GM12892 (cell line): ENCODE data around the gene SHANK3.
A peak's percentile ranks its signal among the peaks of the same experiment; 100 is the strongest.

Experiments
- DNase-seq: peaks from one replicate; pipeline ENCODE4 v3.0.0; 2011; ENCODE audit not compliant: insufficient read length
- FAIRE-seq: peaks from 2 replicates; lab custom pipeline; 2011; peaks lifted over from hg19 to GRCh38; lab: Jason Lieb, UNC
- POLR2A ChIP-seq: IDR thresholded peaks from 2 replicates; pipeline ENCODE4 v1.6.1; 2011; ENCODE audit warnings: low read depth, low read length, control low read depth
- POLR2AphosphoS5 ChIP-seq: IDR thresholded peaks from 2 replicates; pipeline ENCODE4 v1.6.1; 2011; ENCODE audit warnings: low read depth, low read length, control low read depth
- TAF1 ChIP-seq: IDR thresholded peaks from 2 replicates; pipeline ENCODE4 v1.6.1; 2011; ENCODE audit warnings: low read depth, mild to moderate bottlenecking, control low read depth, low read length, borderline replicate concordance

SHANK3 gene

DNA sequence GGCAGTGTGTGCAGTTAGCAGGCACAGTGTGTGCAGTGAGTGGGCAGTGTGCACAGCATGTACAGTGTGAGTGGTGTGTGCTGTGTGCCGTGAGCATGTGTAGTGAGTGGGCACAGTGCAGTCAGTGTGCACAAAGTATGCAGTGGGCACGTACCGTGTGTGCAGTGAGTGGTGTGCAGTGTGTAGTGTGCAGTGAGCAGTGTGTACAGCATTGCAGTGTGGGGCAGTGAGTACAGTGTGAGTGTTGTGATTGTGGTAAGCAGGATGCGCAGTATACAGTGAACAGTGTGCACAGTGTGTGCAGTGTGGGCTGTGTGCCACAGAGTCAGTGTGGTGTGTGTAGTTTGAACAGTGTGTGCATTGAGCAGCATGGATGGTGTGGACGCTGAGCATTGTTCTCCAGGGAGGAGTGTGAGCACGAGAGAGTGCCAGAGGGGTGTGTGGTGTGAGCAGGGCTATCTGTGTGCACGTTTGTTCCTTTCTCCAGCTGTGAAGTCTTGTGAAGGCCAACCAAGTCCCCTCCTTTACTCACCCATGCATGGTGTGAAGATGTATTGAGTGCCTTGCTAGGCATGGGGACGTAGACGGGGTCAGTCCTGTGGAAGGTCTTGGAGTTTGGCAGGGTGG, 3.0 kb downstream of the SHANK3 start:
- TF ChIP-seq POLR2A (no peak), POLR2AphosphoS5 (no peak), TAF1 (no peak)
- no peak for FAIRE-seq
- no peak for DNase-seq

- DNase-seq = no peak
- no peak for FAIRE-seq
- TF ChIP-seq POLR2A = no peak
- TF ChIP-seq POLR2AphosphoS5 = no peak
- no peak for TF ChIP-seq TAF1
Measured at GRCh38 chr22:50676180-50676636, 3.6 kb downstream of the SHANK3 start.

- no peak for FAIRE-seq
- no peak for DNase-seq
- TF ChIP-seq TAF1 (no peak), POLR2A (no peak), POLR2AphosphoS5 (no peak)
Measured at GRCh38 chr22:50676661-50677492, 4.3 kb downstream of the SHANK3 start.

DNA sequence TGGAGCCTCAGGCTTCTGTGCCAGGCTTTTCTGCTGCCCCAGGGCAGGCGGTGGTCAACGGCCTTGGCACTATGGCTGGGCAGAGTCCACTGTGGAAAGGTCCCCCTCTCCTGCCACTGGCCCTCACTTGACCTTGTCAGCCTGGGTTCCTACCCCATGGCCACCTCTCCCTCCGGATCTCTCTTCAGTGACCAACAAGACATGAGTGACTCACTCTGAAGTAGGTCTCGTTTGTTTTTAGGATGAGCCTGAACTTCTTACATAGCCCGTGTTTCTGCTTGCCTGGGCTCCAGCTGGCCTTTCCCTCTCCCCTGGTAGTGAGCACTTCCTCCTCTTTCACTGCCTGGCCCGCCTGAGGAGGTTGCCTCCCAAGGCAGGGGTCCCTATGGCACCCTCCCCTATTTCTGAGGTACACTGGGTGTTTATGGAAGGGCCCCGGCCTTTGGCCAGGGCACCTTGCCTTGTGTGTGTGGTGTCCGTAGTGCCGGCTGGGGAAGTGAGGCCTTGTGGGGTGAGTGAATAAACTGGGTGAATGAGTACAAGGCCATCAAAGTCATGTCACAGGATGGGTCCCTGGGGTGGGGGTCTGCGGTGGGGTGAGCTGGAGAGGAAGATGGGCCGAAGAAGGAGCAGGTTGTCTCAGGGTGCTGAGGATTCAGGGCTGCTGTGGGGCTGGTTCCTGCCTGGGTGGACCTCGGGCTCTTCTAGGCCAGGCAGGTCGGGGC, 5.0 kb downstream of the SHANK3 start:
- FAIRE-seq (no peak), DNase-seq (no peak)
- TF ChIP-seq TAF1 = no peak
- TF ChIP-seq POLR2AphosphoS5 = no peak
- TF ChIP-seq POLR2A = no peak

DNA sequence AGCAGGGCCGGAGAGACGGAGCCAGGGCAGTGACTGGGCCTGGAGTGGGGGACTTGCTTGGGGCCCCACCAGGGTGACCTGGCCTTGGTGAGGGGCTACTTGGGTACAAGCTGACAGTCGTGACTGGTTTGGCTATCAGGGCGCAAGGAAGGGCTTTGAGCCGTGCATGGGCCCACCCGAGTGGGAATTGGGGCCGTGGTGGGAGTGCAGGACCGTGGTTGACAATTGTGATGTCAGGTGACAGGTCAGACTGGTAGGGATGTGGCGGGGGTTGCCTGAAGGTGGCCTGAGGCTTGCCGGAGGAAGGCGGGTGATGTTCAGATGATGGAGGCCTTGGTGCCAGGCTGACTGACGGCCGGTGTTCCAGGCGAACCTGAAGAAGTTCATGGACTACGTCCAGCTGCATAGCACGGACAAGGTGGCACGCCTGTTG, 5.6 kb downstream of the SHANK3 start:
- FAIRE-seq = no peak
- TF ChIP-seq TAF1 (no peak), POLR2AphosphoS5 (no peak), POLR2A (no peak)
- no peak for DNase-seq

DNA sequence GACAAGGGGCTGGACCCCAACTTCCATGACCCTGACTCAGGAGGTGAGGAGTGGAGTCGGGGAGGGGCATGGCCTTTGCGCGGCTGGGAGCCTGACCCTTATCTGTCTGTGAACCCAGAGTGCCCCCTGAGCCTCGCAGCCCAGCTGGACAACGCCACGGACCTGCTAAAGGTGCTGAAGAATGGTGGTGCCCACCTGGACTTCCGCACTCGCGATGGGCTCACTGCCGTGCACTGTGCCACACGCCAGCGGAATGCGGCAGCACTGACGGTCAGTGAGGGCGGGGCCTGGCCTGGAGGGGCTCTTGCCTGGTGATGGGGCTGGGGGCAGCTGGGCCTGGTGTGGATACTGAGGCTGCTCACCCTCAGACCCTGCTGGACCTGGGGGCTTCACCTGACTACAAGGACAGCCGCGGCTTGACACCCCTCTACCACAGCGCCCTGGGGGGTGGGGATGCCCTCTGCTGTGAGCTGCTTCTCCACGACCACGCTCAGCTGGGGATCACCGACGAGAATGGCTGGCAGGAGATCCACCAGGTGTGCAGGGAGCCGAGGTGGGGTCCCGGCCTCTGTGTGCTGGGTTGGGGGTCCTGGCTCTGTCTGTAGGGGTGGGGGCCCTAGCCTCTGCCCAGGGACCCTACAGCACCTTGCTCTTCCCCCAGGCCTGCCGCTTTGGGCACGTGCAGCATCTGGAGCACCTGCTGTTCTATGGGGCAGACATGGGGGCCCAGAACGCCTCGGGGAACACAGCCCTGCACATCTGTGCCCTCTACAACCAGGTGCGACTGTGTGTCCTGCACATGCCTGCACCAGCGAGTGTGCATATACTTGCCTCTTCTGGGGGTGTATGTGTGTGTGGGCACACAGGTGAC, 6.3 kb downstream of the SHANK3 start:
- no peak for TF ChIP-seq POLR2A
- no peak for TF ChIP-seq POLR2AphosphoS5
- no peak for TF ChIP-seq TAF1
- DNase-seq = no peak
- no peak for FAIRE-seq

- DNase-seq (peak; percentile 44), FAIRE-seq (no peak)
- TF ChIP-seq TAF1 (no peak), POLR2AphosphoS5 (no peak), POLR2A (no peak)
Measured at GRCh38 chr22:50683086-50683993, 10.7 kb downstream of the SHANK3 start.

GRCh38 chr22:50683994-50684371, 11.4 kb downstream of the SHANK3 start:
- FAIRE-seq = no peak
- DNase-seq = peak; percentile 13
- TF ChIP-seq POLR2A (no peak), TAF1 (no peak), POLR2AphosphoS5 (no peak)

DNA sequence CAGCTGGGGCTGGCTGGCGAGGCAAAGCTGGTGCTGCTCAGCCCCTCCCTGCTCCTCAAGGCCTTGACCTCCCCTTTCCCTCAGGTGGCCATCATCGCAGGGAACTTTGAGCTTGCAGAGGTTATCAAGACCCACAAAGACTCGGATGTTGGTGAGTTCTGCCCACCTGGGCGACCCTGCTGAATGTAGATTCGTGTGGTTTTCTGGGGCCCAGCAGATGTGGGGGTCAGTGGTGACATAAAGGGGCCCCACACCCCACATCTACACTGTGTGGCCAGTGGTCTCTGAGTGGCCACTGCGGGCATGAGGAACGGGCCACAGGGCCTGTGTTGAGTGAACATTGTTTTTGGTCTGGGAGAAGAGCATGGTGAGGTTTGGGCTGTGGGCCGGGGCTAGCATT, 11.9 kb downstream of the SHANK3 start:
- no peak for FAIRE-seq
- TF ChIP-seq TAF1 (no peak), POLR2AphosphoS5 (no peak), POLR2A (no peak)
- peak; percentile 19 for DNase-seq

- no peak for FAIRE-seq
Measured at GRCh38 chr22:50684986-50685385, 12.4 kb downstream of the SHANK3 start.

More at GRCh38 chr22:50684986-50685385, 12.4 kb downstream of the SHANK3 start:
- TF ChIP-seq TAF1 = no peak
- TF ChIP-seq POLR2AphosphoS5 = no peak
- no peak for TF ChIP-seq POLR2A
- DNase-seq = no peak
